Sigmoid colon (tissue), 4 donors: ENCODE data around the gene EIF2S3B.

Source experiments
- CTCF ChIP-seq, 4 experiments: fragments of 450-650 bp in 3 of 4; fragments of 200-600 bp in 1 of 4; IDR thresholded peaks; one replicate each; pipeline ENCODE4 v1.5.1; 2016 to 2019; ENCODE audit warnings: antibody characterized with exemption in 4 of 4, mild to moderate bottlenecking in 3 of 4, moderate library complexity in 2 of 4
- POLR2AphosphoS5 ChIP-seq, 4 donors: sonication (generic); formaldehyde crosslinking; IDR thresholded peaks; one replicate each; pipeline ENCODE4 v1.6.1; 2017; ENCODE audit warnings: antibody characterized with exemption in 4 of 4

- TF ChIP-seq CTCF (IDR thresholded peaks at IDR 0.05) (no peak), POLR2AphosphoS5 (IDR thresholded peaks at IDR 0.05) (no peak)
Observed at GRCh38 chr12:10512798-10513197, 7.1 kb downstream of the EIF2S3B start.
